Mesenchymal stem cell (in vitro differentiated cells and primary cell): ENCODE measurements around the gene OSMR.

Experiments
- DNase-seq: peaks from one replicate; pipeline ENCODE4 v3.0.0-alpha.2; 2013
- H2AFZ ChIP-seq: one replicate; pipeline ENCODE4 v1.6.1; 2013; ENCODE audit warnings: low read depth, mild to moderate bottlenecking, control low read depth, inconsistent platforms, low read length, moderate library complexity
- H2AK5ac ChIP-seq: 2 replicates; pipeline ENCODE4 v1.6.1; 2013; ENCODE audit warnings: low read length, moderate library complexity, mild to moderate bottlenecking, inconsistent platforms; ENCODE audit not compliant: severe bottlenecking
- H2BK120ac ChIP-seq: one replicate; pipeline ENCODE4 v1.6.1; 2013; ENCODE audit warnings: low read depth, mild to moderate bottlenecking, inconsistent platforms, low read length, moderate library complexity
- H2BK12ac ChIP-seq, 2 experiments: one replicate each; pipeline ENCODE4 v1.6.1; 2013; ENCODE audit warnings: inconsistent platforms in 2 of 2, low read length in 2 of 2, mild to moderate bottlenecking in 2 of 2, moderate library complexity in 2 of 2, control low read depth in 1 of 2
- H2BK15ac ChIP-seq: one replicate; pipeline ENCODE4 v1.6.1; 2013; ENCODE audit warnings: mild to moderate bottlenecking, low read depth, inconsistent platforms; ENCODE audit not compliant: poor library complexity, severe bottlenecking
- H2BK5ac ChIP-seq: 2 replicates; pipeline ENCODE4 v1.6.1; 2013; ENCODE audit warnings: low read depth, mild to moderate bottlenecking, low read length, control low read depth, inconsistent platforms; ENCODE audit not compliant: poor library complexity, severe bottlenecking
- H3K14ac ChIP-seq, 2 experiments: one replicate each; pipeline ENCODE4 v1.6.1; 2013; ENCODE audit warnings: inconsistent platforms in 2 of 2, low read length in 2 of 2, control low read depth in 1 of 2, mild to moderate bottlenecking in 1 of 2, moderate library complexity in 1 of 2
- H3K18ac ChIP-seq, 2 experiments: one replicate each; pipeline ENCODE4 v1.6.1; 2013; ENCODE audit warnings: inconsistent platforms in 2 of 2, low read length in 2 of 2, control low read depth in 1 of 2, low read depth in 1 of 2, mild to moderate bottlenecking in 1 of 2
- H3K23ac ChIP-seq, 2 experiments: one replicate each; pipeline ENCODE4 v1.6.1; 2013; ENCODE audit warnings: inconsistent platforms in 2 of 2, low read length in 2 of 2, mild to moderate bottlenecking in 2 of 2, moderate library complexity in 2 of 2, control low read depth in 1 of 2
- H3K27ac ChIP-seq: 2 replicates; pipeline ENCODE4 v1.5.1; 2013; ENCODE audit warnings: mild to moderate bottlenecking, moderate library complexity, low read length, control low read depth, inconsistent platforms; ENCODE audit not compliant: poor library complexity, severe bottlenecking
- H3K27me3 ChIP-seq, 2 experiments: 2 replicates each; pipeline versions ENCODE4 v1.6.1 to v1.7.0; 2013; ENCODE audit warnings: low read length in 2 of 2, mild to moderate bottlenecking in 2 of 2, moderate library complexity in 2 of 2, control low read depth in 1 of 2, inconsistent platforms in 1 of 2; ENCODE audit not compliant: control insufficient read depth in 1 of 2, insufficient read depth in 1 of 2
- H3K36me3 ChIP-seq, 2 experiments: 2 replicates each; pipeline versions ENCODE4 v1.6.1 to v1.7.0; 2013; ENCODE audit warnings: low read length in 2 of 2, control low read depth in 1 of 2, inconsistent platforms in 1 of 2, low read depth in 1 of 2, mild to moderate bottlenecking in 1 of 2; ENCODE audit not compliant: insufficient read depth in 2 of 2, control insufficient read depth in 1 of 2
- H3K4ac ChIP-seq, 2 experiments: one replicate each; pipeline ENCODE4 v1.6.1; 2013; ENCODE audit warnings: inconsistent platforms in 2 of 2, low read length in 2 of 2, mild to moderate bottlenecking in 2 of 2, moderate library complexity in 2 of 2, control low read depth in 1 of 2, low read depth in 1 of 2
- H3K4me1 ChIP-seq: 2 replicates; pipeline ENCODE4 v1.6.1; 2013; ENCODE audit warnings: low read depth, low read length, control low read depth; ENCODE audit not compliant: control insufficient read depth, insufficient read depth
- H3K4me2 ChIP-seq: 2 replicates; pipeline ENCODE4 v1.6.1; 2013; ENCODE audit warnings: low read length, mild to moderate bottlenecking, inconsistent platforms; ENCODE audit not compliant: poor library complexity, severe bottlenecking
- H3K4me3 ChIP-seq, 2 experiments: 2 replicates each; pipeline versions ENCODE4 v1.5.1 to v1.7.0; 2013; ENCODE audit warnings: low read length in 2 of 2, mild to moderate bottlenecking in 2 of 2, control low read depth in 1 of 2, low read depth in 1 of 2; ENCODE audit not compliant: insufficient read depth in 1 of 2
- H3K79me1 ChIP-seq: replicated peaks from 2 replicates; pipeline ENCODE4 v1.6.1; 2013; ENCODE audit warnings: mild to moderate bottlenecking, control low read depth, low read length, inconsistent platforms; ENCODE audit not compliant: poor library complexity, severe bottlenecking
- H3K9ac ChIP-seq: 2 replicates; pipeline ENCODE4 v1.7.0; 2013; ENCODE audit warnings: mild to moderate bottlenecking, low read length, moderate library complexity
- H3K9me3 ChIP-seq: 2 replicates; pipeline ENCODE4 v1.7.0; 2013; ENCODE audit warnings: mild to moderate bottlenecking, low read length; ENCODE audit not compliant: control insufficient read depth
- H4K8ac ChIP-seq: one replicate; pipeline ENCODE4 v1.6.1; 2013; ENCODE audit warnings: inconsistent platforms, mild to moderate bottlenecking, low read length, moderate library complexity
- H4K91ac ChIP-seq: one replicate; pipeline ENCODE4 v1.6.1; 2013; ENCODE audit warnings: mild to moderate bottlenecking, low read length, inconsistent platforms
- WGBS: methylation state at CpG from one replicate; pipeline ENCODE4 v1.1.7; 2013; ENCODE audit warnings: mixed read lengths; 5-methylcytosine and 5-hydroxymethylcytosine counted together

OSMR gene

DNA sequence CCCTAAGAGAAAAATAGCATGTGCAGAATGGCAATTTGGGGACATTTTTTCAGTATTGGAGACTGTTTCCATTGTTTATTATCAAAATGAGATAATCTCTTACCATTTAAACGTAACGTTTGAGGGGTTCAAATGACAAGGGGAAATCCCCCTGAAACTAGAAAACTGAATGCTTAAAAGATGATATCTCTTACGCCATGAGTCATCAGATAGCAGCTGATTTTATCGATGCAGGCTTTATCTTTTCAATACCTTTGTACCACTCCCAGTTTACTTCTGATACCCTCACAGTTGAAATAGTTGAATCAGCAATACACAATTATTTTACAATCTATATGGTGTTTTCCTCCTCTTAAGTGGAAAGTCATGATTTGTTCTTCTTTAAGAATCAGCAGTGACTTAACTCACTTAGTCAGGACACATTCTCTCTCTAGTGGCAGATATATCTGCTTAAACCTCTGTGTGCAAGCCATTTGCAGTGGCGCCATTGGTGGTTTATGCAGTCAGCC lies 29.2 kb downstream of the OSMR start:
- no peak overlapping the region for H2BK12ac ChIP-seq
- peaks cover 15 to 85% of the 10 kb centered on the region in 2 experiments for H3K36me3 ChIP-seq

DNA sequence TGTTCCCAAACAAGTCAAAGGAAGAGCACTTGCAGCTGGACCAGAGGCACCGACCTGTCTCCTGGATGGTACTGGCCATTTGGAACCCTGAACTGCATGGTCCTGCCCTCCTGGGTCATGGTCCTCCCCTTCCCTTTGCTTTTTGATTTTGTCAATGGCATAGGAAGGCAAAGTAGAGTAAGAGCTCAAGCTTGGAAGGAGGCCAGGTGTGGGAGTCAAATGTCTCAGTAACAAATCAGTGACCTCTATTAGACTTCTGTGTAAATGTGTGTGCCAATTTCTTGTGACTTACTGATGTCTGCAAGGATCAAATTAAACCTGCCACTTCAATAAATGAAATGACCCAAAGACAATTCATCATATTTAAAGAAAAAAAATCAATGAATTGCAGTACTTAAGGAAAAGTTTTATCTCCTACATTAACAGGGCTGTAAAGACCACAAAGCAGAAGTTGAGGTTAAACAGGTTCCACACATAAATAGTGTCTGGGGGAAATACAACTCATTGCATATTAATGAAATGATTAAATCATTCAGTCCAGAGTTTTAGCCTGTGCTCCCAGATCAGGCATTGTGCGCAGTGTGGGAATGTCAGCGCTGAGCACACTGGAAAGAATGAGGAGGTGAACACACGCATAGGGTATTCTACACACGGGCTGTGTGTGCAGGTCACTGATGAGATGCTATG lies 32.7 kb downstream of the OSMR start:
- Histone ChIP-seq H2BK5ac (no peak overlapping the region), H3K4ac (no peak overlapping the region), H2AFZ (no peak overlapping the region), H3K4me1 (no peaks in the 10 kb centered on the region), H3K36me3 (peaks cover 34 to 100% of the 10 kb centered on the region in 2 experiments), H3K27me3 (no peaks in the 10 kb centered on the region), H3K9ac (no peak overlapping the region), H2BK120ac (no peak overlapping the region), H3K23ac (no peak overlapping the region), H3K79me1 (peaks cover 32% of the 10 kb centered on the region), H2BK15ac (no peak overlapping the region), H3K27ac (no peak overlapping the region), H2AK5ac (no peak overlapping the region), H3K9me3 (no peaks in the 10 kb centered on the region), H4K91ac (no peak overlapping the region), H3K4me2 (no peak overlapping the region), H4K8ac (peak overlapping the region; percentile 43), H2BK12ac (no peak overlapping the region), H3K14ac (no peak overlapping the region), H3K18ac (no peak overlapping the region), H3K4me3 (no peak overlapping the region)
- WGBS = 97% methylated on average over 5 of the region's 5 CpGs
- no peak for DNase-seq

More for the DNA sequence above, 29.2 kb downstream of the OSMR start:
- Histone ChIP-seq H3K79me1 (peaks cover 27% of the 10 kb centered on the region), H2AFZ (no peak overlapping the region), H2BK120ac (no peak overlapping the region), H2BK5ac (no peak overlapping the region), H4K91ac (no peak overlapping the region), H4K8ac (no peak overlapping the region), H3K9ac (no peak overlapping the region), H3K4me3 (no peak overlapping the region), H2BK15ac (no peak overlapping the region), H3K18ac (no peak overlapping the region), H3K27me3 (no peaks in the 10 kb centered on the region), H3K4ac (no peak overlapping the region), H3K23ac (no peak overlapping the region), H3K27ac (no peak overlapping the region), H3K4me2 (no peak overlapping the region), H3K9me3 (no peaks in the 10 kb centered on the region), H3K14ac (no peak overlapping the region), H3K4me1 (no peaks in the 10 kb centered on the region), H2AK5ac (no peak overlapping the region)
- WGBS = 100% methylated on average over 5 of the region's 5 CpGs
- no peak for DNase-seq

DNA sequence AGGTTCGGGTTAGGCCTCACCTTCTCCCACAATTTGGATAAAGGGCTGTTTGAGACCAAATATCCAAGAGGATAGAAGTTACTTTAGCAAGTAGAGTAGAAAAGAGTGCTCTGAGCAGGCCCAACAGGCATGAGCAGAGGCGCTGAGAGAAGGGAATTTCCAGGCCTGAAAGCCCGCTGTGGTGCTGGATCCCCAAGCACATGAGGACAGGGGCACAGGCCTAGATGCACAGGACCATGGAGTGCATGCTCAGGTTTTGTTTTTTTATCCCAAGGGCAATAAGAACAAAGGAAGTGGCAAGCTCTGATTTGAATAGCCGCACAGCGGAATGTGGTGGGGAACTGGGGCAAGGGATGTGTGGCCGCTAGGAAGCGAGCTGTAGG lies 33.3 kb downstream of the OSMR start:
- peaks cover 34 to 100% of the 10 kb centered on the region in 2 experiments for H3K36me3 ChIP-seq
- no peak overlapping the region for H3K4me3 ChIP-seq
- no peak overlapping the region for H2AFZ ChIP-seq
- H2BK120ac ChIP-seq = no peak overlapping the region
- H3K9ac ChIP-seq = no peak overlapping the region
- no peak overlapping the region for H3K18ac ChIP-seq
- H3K27ac ChIP-seq = no peak overlapping the region
- H3K4me1 ChIP-seq = no peaks in the 10 kb centered on the region
- H4K8ac ChIP-seq = peak overlapping the region; percentile 53
- 98% methylated on average over 7 of the region's 7 CpGs for WGBS
- H2BK12ac ChIP-seq = no peak overlapping the region
- H3K4ac ChIP-seq = no peak overlapping the region
- no peak overlapping the region for H2BK5ac ChIP-seq
- H4K91ac ChIP-seq = no peak overlapping the region
- H3K14ac ChIP-seq = no peak overlapping the region
- peaks cover 31% of the 10 kb centered on the region for H3K79me1 ChIP-seq
- no peaks in the 10 kb centered on the region for H3K27me3 ChIP-seq
- H2BK15ac ChIP-seq = no peak overlapping the region
- H3K23ac ChIP-seq = peak overlapping the region in 1 of 2 experiments; percentile 31
- H3K9me3 ChIP-seq = no peaks in the 10 kb centered on the region
- DNase-seq = no peak
- H2AK5ac ChIP-seq = no peak overlapping the region
- H3K4me2 ChIP-seq = no peak overlapping the region

DNA sequence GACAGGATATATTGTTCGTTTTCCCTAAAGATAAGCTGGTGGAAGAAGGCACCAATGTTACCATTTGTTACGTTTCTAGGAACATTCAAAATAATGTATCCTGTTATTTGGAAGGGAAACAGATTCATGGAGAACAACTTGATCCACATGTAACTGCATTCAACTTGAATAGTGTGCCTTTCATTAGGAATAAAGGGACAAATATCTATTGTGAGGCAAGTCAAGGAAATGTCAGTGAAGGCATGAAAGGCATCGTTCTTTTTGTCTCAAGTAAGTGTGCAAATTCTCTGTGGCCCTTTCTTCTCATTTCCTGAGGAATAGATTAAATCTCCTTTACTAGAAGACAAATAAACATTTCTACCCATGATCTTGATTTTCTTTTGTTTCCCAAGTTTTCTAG lies 38.0 kb downstream of the OSMR start:
- no peak overlapping the region for H2BK12ac ChIP-seq
- peaks cover 37 to 98% of the 10 kb centered on the region in 2 experiments for H3K36me3 ChIP-seq
- H3K4me3 ChIP-seq = no peak overlapping the region
- WGBS = 100% methylated on average over 2 of the region's 3 CpGs
- no peak overlapping the region for H4K8ac ChIP-seq
- no peak overlapping the region for H2BK5ac ChIP-seq
- no peak overlapping the region for H3K4ac ChIP-seq
- no peak for DNase-seq
- H3K23ac ChIP-seq = no peak overlapping the region
- no peaks in the 10 kb centered on the region for H3K27me3 ChIP-seq
- H3K79me1 ChIP-seq = peaks cover 19% of the 10 kb centered on the region
- no peak overlapping the region for H2BK120ac ChIP-seq
- H3K9ac ChIP-seq = no peak overlapping the region
- H3K4me2 ChIP-seq = no peak overlapping the region
- no peak overlapping the region for H2AFZ ChIP-seq
- H2BK15ac ChIP-seq = no peak overlapping the region
- no peak overlapping the region for H3K27ac ChIP-seq
- no peak overlapping the region for H3K18ac ChIP-seq
- H4K91ac ChIP-seq = no peak overlapping the region
- H3K14ac ChIP-seq = no peak overlapping the region
- no peak overlapping the region for H2AK5ac ChIP-seq
- H3K4me1 ChIP-seq = no peaks in the 10 kb centered on the region
- H3K9me3 ChIP-seq = no peaks in the 10 kb centered on the region
